Heart left ventricle (tissue), 16 donors: ENCODE results near the gene ZNF518B. TPM values are rescaled to one million over a fixed set of nuclear protein-coding genes. Genes with fewer than 3 reads are reported as not detected.

ENCODE experiments used
- ATAC-seq, 4 donors: fragments of 200-7000 bp; cut with Tn5 transposase; one replicate each; pipeline ENCODE4 v1.9.1; 2020 to 2022; ENCODE audit warnings: moderate library complexity in 4 of 4, mild to moderate bottlenecking in 3 of 4, moderate number of reproducible peaks in 1 of 4
- DNase-seq, 5 donors: peaks; one replicate each; pipeline ENCODE4 v3.0.0-alpha.2; 2020
- H3K27ac ChIP-seq, 12 donors: fragments of 200-600 bp; sonication (generic) in 4 of 12; one replicate each; pipeline versions ENCODE4 v1.5.0 to v1.8.0; 2016 to 2022; ENCODE audit warnings: mild to moderate bottlenecking in 2 of 12
- H3K27me3 ChIP-seq, 9 donors: fragments of 200-600 bp; sonication (generic) in 2 of 9; one replicate each; pipeline versions ENCODE4 v1.5.1 to v1.8.0; 2016 to 2022; ENCODE audit warnings: mild to moderate bottlenecking in 3 of 9
- H3K36me3 ChIP-seq, 9 donors: fragments of 200-600 bp; sonication (generic) in 2 of 9; one replicate each; pipeline versions ENCODE4 v1.5.0 to v1.8.0; 2018 to 2022; ENCODE audit warnings: mild to moderate bottlenecking in 2 of 9
- H3K4me1 ChIP-seq, 12 donors: fragments of 200-600 bp; sonication (generic) in 4 of 12; one replicate each; pipeline versions ENCODE4 v1.5.0 to v1.8.0; 2016 to 2022; ENCODE audit warnings: mild to moderate bottlenecking in 3 of 12
- H3K4me3 ChIP-seq, 12 donors: fragments of 200-600 bp; sonication (generic) in 4 of 12; one replicate each; pipeline versions ENCODE4 v1.5.0 to v1.8.0; 2017 to 2022; ENCODE audit warnings: mild to moderate bottlenecking in 9 of 12, moderate library complexity in 4 of 12
- H3K9me3 ChIP-seq, 12 donors: fragments of 200-600 bp; sonication (generic) in 4 of 12; one replicate each; pipeline versions ENCODE4 v1.5.0 to v1.8.0; 2016 to 2022; ENCODE audit warnings: mild to moderate bottlenecking in 1 of 12
- CTCF ChIP-seq, 12 donors: fragments of 200-600 bp; sonication (generic) in 4 of 12; IDR thresholded peaks; one replicate each; pipeline versions ENCODE4 v1.5.0 to v1.8.0; 2018 to 2022; ENCODE audit warnings: antibody characterized with exemption in 12 of 12, mild to moderate bottlenecking in 5 of 12
- POLR2A ChIP-seq, 2 donors: fragments of 450-650 bp; IDR thresholded peaks; one replicate each; pipeline ENCODE4 v1.6.1; 2017; ENCODE audit warnings: antibody characterized with exemption in 2 of 2, mild to moderate bottlenecking in 2 of 2, moderate library complexity in 2 of 2
- WGBS, 4 donors: extraction: QIAGEN DNeasy Blood & Tissue Kit in 2 of 4; methylation state at CpG; one replicate each; pipeline versions ENCODE4 v1.1.5 to v1.1.7; 2013 to 2018; 5-methylcytosine and 5-hydroxymethylcytosine counted together
- intact Hi-C, 10 donors: fragments of 100-400 bp; cut with DNase I; formaldehyde crosslinking; loops; one replicate each; pipeline versions ENCODE4 v1.11.1 to v1.14.2; 2022
- long read RNA-seq, 3 donors: library from polyadenylated mRNA; unstranded; transcript quantifications; one replicate each; pipeline ENCODE4 v2.0.0, GENCODE V29; 2020 to 2021
- polyA plus RNA-seq, 2 donors: library from polyadenylated mRNA; stranded (reverse); fragments of 200-250 nt; gene quantifications; one replicate each; pipeline ENCODE4 v1.2.3, GENCODE V29; 2013
- total RNA-seq, 9 donors: library from RNA; depleted of rRNA in 2 of 9; stranded (reverse); fragments of >200 nt in 2 of 9; fragmentation: NEBNext Ultra II Directional in 3 of 9; extraction: Animal tissue kit (Norgen Biotek cat#: 25700) in 3 of 9; gene quantifications; one replicate each; pipeline versions ENCODE4 v1.1.0 to v1.2.4, GENCODE V29; 2016 to 2023
- donor health status: ischemic (EF 13 %, LVEDD 7.1; RV severe dilation, severe dysfunction).
- donor health status: healthy with polysubstance abuse.
- donor health status: DM: no; HTN: yes; CAD: no.
- donor health status: DM: no; HTN: no; CAD: no.
- donor health status: ischemic (EF 25% LVEDD 6.9; RV normal size, moderate dysfunction).
- donor health status: ischemic (EF 25% LVEDD 5.7; RV mildly dilated, moderate dysfunction).
- donor health status: healthy.
- donor health status: DM: yes; HTN: yes; CAD: no.
- donor health status: ischemic (EF 35%, LVEDD 5.7; RV mildly dilated, moderate dysfunction).
- donor health status: nonischemic (EF 11% LVEDD 7.7; RV severe dilation, severe dysfunction).
- donor health status: DM: yes; HTN: yes; CAD: no.
- donor health status: PGD.
- donor health status: ischemic (EF 29% LVEDD 5.4; RV normal size, mild dysfunction).
- donor health status: nonischemic (EF 23%, LVEDD 6.1; RV moderate dilation, normal function).

Gene ZNF518B
- total RNA-seq = 10 to 100 TPM; 17.7 to 39.8 (median 24.3) TPM
- polyA plus RNA-seq = 10 to 100 TPM in 1 of 2 donors, 1 to 10 TPM in 1; 4.3 to 13.1 TPM
- long read RNA-seq, donor 1, full-length matches to known transcripts = 16 of 22 reads
- long read RNA-seq, donor 1, partial matches to known transcripts = 0 of 22 reads
- long read RNA-seq, donor 1, other reads (novel, unspliced or antisense) = 6 of 22 reads
- long read RNA-seq, donor 2, full-length matches to known transcripts = 35 of 53 reads
- long read RNA-seq, donor 2, partial matches to known transcripts = 0 of 53 reads
- long read RNA-seq, donor 2, other reads (novel, unspliced or antisense) = 18 of 53 reads
- long read RNA-seq, donor 3, full-length matches to known transcripts = 12 of 17 reads
- long read RNA-seq, donor 3, partial matches to known transcripts = 0 of 17 reads
- long read RNA-seq, donor 3, other reads (novel, unspliced or antisense) = 5 of 17 reads

- Histone ChIP-seq H3K4me3 (peak within 1 kb of the TSS; percentile 45 to 79 (median 62)), H3K36me3 (peaks cover 0 to 27% (median 19%) of the 10 kb centered on the region in 9 donors), H3K27ac (peak within 1 kb of the TSS in 11 of 12 donors; percentile 21 to 70 (median 53)), H3K4me1 (peaks cover 0 to 30% (median 10%) of the 10 kb centered on the region in 12 donors), H3K9me3 (no peaks in the 10 kb centered on the region), H3K27me3 (peaks cover 6 to 37% (median 19%) of the 10 kb centered on the region in 9 donors)
- intact Hi-C loops = loop anchor here in 4 of 10 donors (5.0 to 10.0 kb wide), 5 partner anchors 67 to 295 kb away; no protein-coding TSS in a partner anchor
- DNase-seq = peak; percentile 58 to 91 (median 72)
- WGBS, 4 donors = 2 to 19% (median 6%) methylated on average over 12 to 60 of the region's 60 CpGs
- TF ChIP-seq CTCF (IDR thresholded peaks at IDR 0.05) (no peak), POLR2A (IDR thresholded peaks at IDR 0.05) (peak in 1 of 2 donors; percentile 48)
- ATAC-seq = peak; percentile 70 to 91 (median 89)
These were observed at the start of gene ZNF518B for GRCh38 chr4:10457255-10457801. Gene ZNF518B, minus strand, starts transcription at chr4:10457426. Its CDS starts 11,098 bp downstream, at chr4:10446328.

- WGBS, 4 donors = 81 to 88% (median 84%) methylated on average over 4 of the region's 4 CpGs
- H3K27ac ChIP-seq = no peak overlapping the region
- TF ChIP-seq CTCF (IDR thresholded peaks at IDR 0.05) = no peak
- no peak for TF ChIP-seq POLR2A (IDR thresholded peaks at IDR 0.05)
- intact Hi-C loops = no loop called here
- H3K27me3 ChIP-seq = no peaks in the 10 kb centered on the region
- ATAC-seq (no peak), DNase-seq (no peak)
- no peak overlapping the region for H3K4me3 ChIP-seq
- peaks cover 0 to 5% (median 0%) of the 10 kb centered on the region in 12 donors for H3K9me3 ChIP-seq
- H3K36me3 ChIP-seq = no peaks in the 10 kb centered on the region
- H3K4me1 ChIP-seq = no peaks in the 10 kb centered on the region
These were observed 48.9 kb upstream of the ZNF518B start for GRCh38 chr4:10506077-10506476.

GRCh38 chr4:10504570-10505179 lies 47.4 kb upstream of the ZNF518B start:
- intact Hi-C loops = no loop called here
- no peaks in the 10 kb centered on the region for H3K36me3 ChIP-seq
- ATAC-seq (no peak), DNase-seq (no peak)
- H3K9me3 ChIP-seq = peaks cover 0 to 5% (median 0%) of the 10 kb centered on the region in 12 donors
- WGBS, 4 donors = 65 to 82% (median 76%) methylated on average over 5 of the region's 5 CpGs
- H3K4me1 ChIP-seq = no peaks in the 10 kb centered on the region
- no peak overlapping the region for H3K27ac ChIP-seq
- TF ChIP-seq POLR2A (IDR thresholded peaks at IDR 0.05) (no peak), CTCF (IDR thresholded peaks at IDR 0.05) (no peak)
- no peaks in the 10 kb centered on the region for H3K27me3 ChIP-seq
- H3K4me3 ChIP-seq = no peak overlapping the region

- no peaks in the 10 kb centered on the region for H3K4me1 ChIP-seq
- peaks cover 0 to 5% (median 0%) of the 10 kb centered on the region in 12 donors for H3K9me3 ChIP-seq
- no peak overlapping the region for H3K4me3 ChIP-seq
- no peak for ATAC-seq
- WGBS, 4 donors = 91 to 95% (median 94%) methylated on average over 5 of the region's 5 CpGs
- TF ChIP-seq CTCF (IDR thresholded peaks at IDR 0.05) (no peak), POLR2A (IDR thresholded peaks at IDR 0.05) (no peak)
- no peaks in the 10 kb centered on the region for H3K36me3 ChIP-seq
- H3K27ac ChIP-seq = no peak overlapping the region
- no peaks in the 10 kb centered on the region for H3K27me3 ChIP-seq
- intact Hi-C loops = no loop called here
- DNase-seq = no peak
These were observed 45.5 kb upstream of the ZNF518B start for GRCh38 chr4:10502717-10503116.
